Mesenchymal stem cell (in vitro differentiated cells and primary cell): ENCODE data around the gene WBP11.

Experiments
- DNase-seq: peaks from one replicate; pipeline ENCODE4 v3.0.0-alpha.2; 2013
- H2AFZ ChIP-seq: one replicate; pipeline ENCODE4 v1.6.1; 2013; ENCODE audit warnings: low read depth, mild to moderate bottlenecking, control low read depth, inconsistent platforms, low read length, moderate library complexity
- H2AK5ac ChIP-seq: 2 replicates; pipeline ENCODE4 v1.6.1; 2013; ENCODE audit warnings: low read length, moderate library complexity, mild to moderate bottlenecking, inconsistent platforms; ENCODE audit not compliant: severe bottlenecking
- H2BK120ac ChIP-seq: one replicate; pipeline ENCODE4 v1.6.1; 2013; ENCODE audit warnings: low read depth, mild to moderate bottlenecking, inconsistent platforms, low read length, moderate library complexity
- H2BK12ac ChIP-seq, 2 experiments: one replicate each; pipeline ENCODE4 v1.6.1; 2013; ENCODE audit warnings: inconsistent platforms in 2 of 2, low read length in 2 of 2, mild to moderate bottlenecking in 2 of 2, moderate library complexity in 2 of 2, control low read depth in 1 of 2
- H2BK15ac ChIP-seq: one replicate; pipeline ENCODE4 v1.6.1; 2013; ENCODE audit warnings: mild to moderate bottlenecking, low read depth, inconsistent platforms; ENCODE audit not compliant: poor library complexity, severe bottlenecking
- H2BK5ac ChIP-seq: 2 replicates; pipeline ENCODE4 v1.6.1; 2013; ENCODE audit warnings: low read depth, mild to moderate bottlenecking, low read length, control low read depth, inconsistent platforms; ENCODE audit not compliant: poor library complexity, severe bottlenecking
- H3K14ac ChIP-seq, 2 experiments: one replicate each; pipeline ENCODE4 v1.6.1; 2013; ENCODE audit warnings: inconsistent platforms in 2 of 2, low read length in 2 of 2, control low read depth in 1 of 2, mild to moderate bottlenecking in 1 of 2, moderate library complexity in 1 of 2
- H3K18ac ChIP-seq, 2 experiments: one replicate each; pipeline ENCODE4 v1.6.1; 2013; ENCODE audit warnings: inconsistent platforms in 2 of 2, low read length in 2 of 2, control low read depth in 1 of 2, low read depth in 1 of 2, mild to moderate bottlenecking in 1 of 2
- H3K23ac ChIP-seq, 2 experiments: one replicate each; pipeline ENCODE4 v1.6.1; 2013; ENCODE audit warnings: inconsistent platforms in 2 of 2, low read length in 2 of 2, mild to moderate bottlenecking in 2 of 2, moderate library complexity in 2 of 2, control low read depth in 1 of 2
- H3K27ac ChIP-seq: 2 replicates; pipeline ENCODE4 v1.5.1; 2013; ENCODE audit warnings: mild to moderate bottlenecking, moderate library complexity, low read length, control low read depth, inconsistent platforms; ENCODE audit not compliant: poor library complexity, severe bottlenecking
- H3K27me3 ChIP-seq, 2 experiments: 2 replicates each; pipeline versions ENCODE4 v1.6.1 to v1.7.0; 2013; ENCODE audit warnings: low read length in 2 of 2, mild to moderate bottlenecking in 2 of 2, moderate library complexity in 2 of 2, control low read depth in 1 of 2, inconsistent platforms in 1 of 2; ENCODE audit not compliant: control insufficient read depth in 1 of 2, insufficient read depth in 1 of 2
- H3K36me3 ChIP-seq, 2 experiments: 2 replicates each; pipeline versions ENCODE4 v1.6.1 to v1.7.0; 2013; ENCODE audit warnings: low read length in 2 of 2, control low read depth in 1 of 2, inconsistent platforms in 1 of 2, low read depth in 1 of 2, mild to moderate bottlenecking in 1 of 2; ENCODE audit not compliant: insufficient read depth in 2 of 2, control insufficient read depth in 1 of 2
- H3K4ac ChIP-seq, 2 experiments: one replicate each; pipeline ENCODE4 v1.6.1; 2013; ENCODE audit warnings: inconsistent platforms in 2 of 2, low read length in 2 of 2, mild to moderate bottlenecking in 2 of 2, moderate library complexity in 2 of 2, control low read depth in 1 of 2, low read depth in 1 of 2
- H3K4me1 ChIP-seq: 2 replicates; pipeline ENCODE4 v1.6.1; 2013; ENCODE audit warnings: low read depth, low read length, control low read depth; ENCODE audit not compliant: control insufficient read depth, insufficient read depth
- H3K4me2 ChIP-seq: 2 replicates; pipeline ENCODE4 v1.6.1; 2013; ENCODE audit warnings: low read length, mild to moderate bottlenecking, inconsistent platforms; ENCODE audit not compliant: poor library complexity, severe bottlenecking
- H3K4me3 ChIP-seq, 2 experiments: 2 replicates each; pipeline versions ENCODE4 v1.5.1 to v1.7.0; 2013; ENCODE audit warnings: low read length in 2 of 2, mild to moderate bottlenecking in 2 of 2, control low read depth in 1 of 2, low read depth in 1 of 2; ENCODE audit not compliant: insufficient read depth in 1 of 2
- H3K79me1 ChIP-seq: replicated peaks from 2 replicates; pipeline ENCODE4 v1.6.1; 2013; ENCODE audit warnings: mild to moderate bottlenecking, control low read depth, low read length, inconsistent platforms; ENCODE audit not compliant: poor library complexity, severe bottlenecking
- H3K9ac ChIP-seq: 2 replicates; pipeline ENCODE4 v1.7.0; 2013; ENCODE audit warnings: mild to moderate bottlenecking, low read length, moderate library complexity
- H3K9me3 ChIP-seq: 2 replicates; pipeline ENCODE4 v1.7.0; 2013; ENCODE audit warnings: mild to moderate bottlenecking, low read length; ENCODE audit not compliant: control insufficient read depth
- H4K8ac ChIP-seq: one replicate; pipeline ENCODE4 v1.6.1; 2013; ENCODE audit warnings: inconsistent platforms, mild to moderate bottlenecking, low read length, moderate library complexity
- H4K91ac ChIP-seq: one replicate; pipeline ENCODE4 v1.6.1; 2013; ENCODE audit warnings: mild to moderate bottlenecking, low read length, inconsistent platforms
- WGBS: methylation state at CpG from one replicate; pipeline ENCODE4 v1.1.7; 2013; ENCODE audit warnings: mixed read lengths; 5-methylcytosine and 5-hydroxymethylcytosine counted together

The WBP11 gene

DNA sequence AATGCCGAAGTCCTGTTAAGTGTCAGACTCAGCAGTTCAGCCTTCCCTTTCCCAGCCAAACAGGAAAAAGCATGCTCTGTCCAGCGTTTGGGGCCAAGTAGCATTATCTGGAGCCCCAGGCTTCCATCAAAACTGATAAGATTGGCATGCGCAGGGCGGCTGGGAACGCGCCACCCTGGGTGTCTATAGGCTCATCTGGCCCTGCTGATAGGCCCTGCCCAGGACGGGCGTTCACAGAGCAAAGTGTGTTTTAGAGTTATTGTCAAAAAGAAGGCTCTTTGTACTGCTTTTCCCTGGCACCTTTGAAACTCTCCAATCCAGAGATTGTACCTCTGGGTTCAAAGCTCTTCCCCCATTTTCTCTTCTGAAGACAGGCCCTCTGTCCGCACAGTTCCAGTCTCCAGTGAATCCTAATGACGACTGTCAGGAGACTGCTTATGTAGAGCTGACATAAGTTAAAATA, 40.2 kb upstream of the WBP11 start, which contains the start of gene ART4:
Gene ART4 (minus strand): TSS at position 102 of the 463 bp plus-strand sequence. CDS start 413 bp downstream, outside the sequence.
- no peak within 1 kb of the TSS for H2AK5ac ChIP-seq
- no peak within 1 kb of the TSS for H4K91ac ChIP-seq
- H3K9ac ChIP-seq = no peak within 1 kb of the TSS
- H3K14ac ChIP-seq = no peak within 1 kb of the TSS
- peaks cover 2% of the 10 kb centered on the region for H3K4me1 ChIP-seq
- no peaks in the 10 kb centered on the region for H3K9me3 ChIP-seq
- no peak within 1 kb of the TSS for H2BK120ac ChIP-seq
- peak within 1 kb of the TSS in 1 of 2 experiments; percentile 88 for H2BK12ac ChIP-seq
- DNase-seq = no peak
- no peak within 1 kb of the TSS for H2AFZ ChIP-seq
- H3K79me1 ChIP-seq = no peaks in the 10 kb centered on the region
- H3K23ac ChIP-seq = no peak within 1 kb of the TSS
- no peak within 1 kb of the TSS for H4K8ac ChIP-seq
- H3K4me3 ChIP-seq = no peak within 1 kb of the TSS
- H3K27me3 ChIP-seq = no peaks in the 10 kb centered on the region
- H3K4ac ChIP-seq = peak within 1 kb of the TSS in 1 of 2 experiments; percentile 67
- H3K4me2 ChIP-seq = no peak within 1 kb of the TSS
- peak within 1 kb of the TSS in 1 of 2 experiments; percentile 78 for H3K18ac ChIP-seq
- no peaks in the 10 kb centered on the region for H3K36me3 ChIP-seq
- no peak within 1 kb of the TSS for H3K27ac ChIP-seq
- H2BK15ac ChIP-seq = no peak within 1 kb of the TSS
- no peak within 1 kb of the TSS for H2BK5ac ChIP-seq
- 86% methylated on average over 10 of the region's 10 CpGs for WGBS

DNA sequence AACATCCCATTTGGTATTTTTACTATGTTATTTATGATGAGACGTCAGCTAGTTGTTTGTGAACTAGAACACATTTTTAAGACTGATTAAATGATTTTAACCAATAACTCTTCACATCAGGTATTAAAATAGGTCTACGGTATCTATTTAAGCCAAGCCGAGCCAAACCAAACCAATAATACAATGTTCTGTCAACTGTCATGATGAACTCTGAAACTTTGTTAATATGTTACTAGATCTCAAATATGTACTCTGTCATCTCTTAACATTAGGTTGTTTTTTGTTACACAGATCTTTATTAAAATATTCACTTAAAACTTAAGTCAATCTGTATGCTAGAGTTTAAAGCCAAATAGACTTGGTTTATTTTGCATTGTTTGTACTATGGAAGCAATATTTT, 39.0 kb upstream of the WBP11 start:
- H2BK15ac ChIP-seq = no peak overlapping the region
- no peaks in the 10 kb centered on the region for H3K36me3 ChIP-seq
- no peak overlapping the region for H2AK5ac ChIP-seq
- DNase-seq = no peak
- H3K4me3 ChIP-seq = no peak overlapping the region
- no peak overlapping the region for H3K18ac ChIP-seq
- H3K14ac ChIP-seq = no peak overlapping the region
- no peak overlapping the region for H4K8ac ChIP-seq
- no peak overlapping the region for H3K9ac ChIP-seq
- H2BK120ac ChIP-seq = no peak overlapping the region
- 83% methylated on average over 2 of the region's 3 CpGs for WGBS
- no peak overlapping the region for H3K4me2 ChIP-seq
- H2BK12ac ChIP-seq = no peak overlapping the region
- no peak overlapping the region for H3K23ac ChIP-seq
- no peaks in the 10 kb centered on the region for H3K79me1 ChIP-seq
- no peak overlapping the region for H3K27ac ChIP-seq
- no peaks in the 10 kb centered on the region for H3K27me3 ChIP-seq
- H3K4me1 ChIP-seq = peaks cover 2% of the 10 kb centered on the region
- H4K91ac ChIP-seq = no peak overlapping the region
- H3K4ac ChIP-seq = no peak overlapping the region
- H2BK5ac ChIP-seq = no peak overlapping the region
- no peaks in the 10 kb centered on the region for H3K9me3 ChIP-seq
- no peak overlapping the region for H2AFZ ChIP-seq

DNA sequence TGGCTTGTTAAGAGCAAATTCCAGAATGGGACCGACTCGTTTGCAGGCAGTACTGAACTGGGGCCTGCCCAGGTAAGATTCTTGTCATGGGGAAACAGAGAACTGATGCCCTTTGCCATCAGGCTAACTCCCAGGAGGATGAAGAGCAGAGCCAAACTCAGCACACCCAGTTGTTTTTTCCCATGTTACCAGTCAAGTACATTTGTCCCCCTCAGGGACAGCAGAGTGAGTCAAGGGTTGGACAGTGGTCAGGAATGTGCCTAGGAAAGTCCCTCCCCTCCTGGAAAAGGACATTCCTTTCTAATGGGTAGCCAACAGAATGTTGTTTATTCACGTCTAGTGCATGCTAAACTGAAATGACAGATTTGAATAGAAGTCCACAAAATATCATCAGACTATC, 38.5 kb upstream of the WBP11 start:
- peak; percentile 72 for DNase-seq
- H3K4me1 ChIP-seq = peaks cover 2% of the 10 kb centered on the region
- no peak overlapping the region for H3K18ac ChIP-seq

DNA sequence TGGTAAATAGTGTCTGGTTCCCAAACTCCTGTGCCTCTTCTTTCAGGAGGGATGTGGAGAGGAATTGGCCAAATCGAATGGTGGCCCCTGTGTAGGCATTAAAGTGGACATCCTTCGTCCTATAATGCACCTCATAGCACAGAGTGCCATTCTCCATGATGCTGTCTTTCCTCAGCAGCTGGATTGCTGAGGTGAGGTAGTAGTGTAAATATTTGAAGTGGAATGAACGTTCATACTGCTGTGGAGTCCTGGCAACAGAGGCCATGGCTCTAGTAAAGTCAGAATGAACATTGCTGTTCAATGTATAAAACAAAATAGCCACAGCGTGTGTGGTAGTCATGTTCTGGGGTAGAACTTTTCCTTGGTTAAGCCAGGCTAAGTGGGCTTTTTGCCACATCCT, 37.3 kb upstream of the WBP11 start:
- WGBS = 64% methylated on average over 3 of the region's 4 CpGs
- peak overlapping the region; percentile 31 for H4K8ac ChIP-seq

More for the DNA sequence above, 38.5 kb upstream of the WBP11 start:
- no peak overlapping the region for H3K14ac ChIP-seq
- no peak overlapping the region for H3K4me2 ChIP-seq
- H3K27me3 ChIP-seq = no peaks in the 10 kb centered on the region
- H2BK120ac ChIP-seq = no peak overlapping the region
- no peak overlapping the region for H3K23ac ChIP-seq
- H4K8ac ChIP-seq = no peak overlapping the region
- 48% methylated on average over 2 of the region's 3 CpGs for WGBS
- no peak overlapping the region for H3K4ac ChIP-seq
- H3K9me3 ChIP-seq = no peaks in the 10 kb centered on the region
- no peak overlapping the region for H2BK15ac ChIP-seq
- H2AFZ ChIP-seq = no peak overlapping the region
- H3K4me3 ChIP-seq = no peak overlapping the region
- no peak overlapping the region for H2BK5ac ChIP-seq
- H2AK5ac ChIP-seq = no peak overlapping the region
- peak overlapping the region in 1 of 2 experiments; percentile 12 for H2BK12ac ChIP-seq
- no peaks in the 10 kb centered on the region for H3K79me1 ChIP-seq
- no peak overlapping the region for H3K9ac ChIP-seq
- no peak overlapping the region for H3K27ac ChIP-seq
- H4K91ac ChIP-seq = no peak overlapping the region
- H3K36me3 ChIP-seq = no peaks in the 10 kb centered on the region

More for the DNA sequence above, 37.3 kb upstream of the WBP11 start:
- H2BK12ac ChIP-seq = peak overlapping the region; percentile 15 to 28
- H2BK5ac ChIP-seq = no peak overlapping the region
- H3K4ac ChIP-seq = no peak overlapping the region
- no peak overlapping the region for H3K4me2 ChIP-seq
- H3K27me3 ChIP-seq = no peaks in the 10 kb centered on the region
- no peak overlapping the region for H3K9ac ChIP-seq
- no peak overlapping the region for H3K14ac ChIP-seq
- DNase-seq = no peak
- no peak overlapping the region for H2BK15ac ChIP-seq
- no peak overlapping the region for H4K91ac ChIP-seq
- H2AK5ac ChIP-seq = no peak overlapping the region
- H3K23ac ChIP-seq = no peak overlapping the region
- no peaks in the 10 kb centered on the region for H3K36me3 ChIP-seq
- no peak overlapping the region for H3K4me3 ChIP-seq
- no peaks in the 10 kb centered on the region for H3K79me1 ChIP-seq
- H2AFZ ChIP-seq = no peak overlapping the region
- H3K27ac ChIP-seq = no peak overlapping the region
- no peaks in the 10 kb centered on the region for H3K9me3 ChIP-seq
- peak overlapping the region in 1 of 2 experiments; percentile 66 for H3K18ac ChIP-seq
- H3K4me1 ChIP-seq = peaks cover 4% of the 10 kb centered on the region
- no peak overlapping the region for H2BK120ac ChIP-seq
